NCI-H748 (cell line): ENCODE data around the gene GALNT2.

ENCODE experiments used
- DNase-seq: peaks from one replicate; lab custom pipeline; 2025; ENCODE audit not compliant: unreplicated experiment; lab: John Stamatoyannopoulos, UW

The GALNT2 gene

DNA sequence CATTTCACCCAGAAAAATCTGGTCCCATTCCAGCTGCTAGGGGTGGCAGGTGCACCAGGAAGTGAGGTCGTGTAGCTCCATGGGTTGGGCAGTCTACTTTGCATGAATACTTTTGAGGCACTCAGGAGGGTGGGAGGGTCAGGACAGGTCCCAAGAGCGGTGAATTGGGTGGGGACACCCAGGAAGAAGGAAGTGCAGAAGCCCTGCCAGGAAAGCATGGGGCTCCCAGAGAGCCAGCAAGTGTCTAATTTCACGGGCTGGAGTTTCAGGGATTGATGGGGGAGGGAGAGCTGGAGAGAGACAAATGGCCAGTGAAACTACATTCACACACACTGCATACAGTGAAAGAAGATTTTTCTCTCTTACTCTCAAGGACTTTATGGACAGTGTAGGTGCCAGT lies 137.8 kb downstream of the GALNT2 start:
- no peak for DNase-seq

DNA sequence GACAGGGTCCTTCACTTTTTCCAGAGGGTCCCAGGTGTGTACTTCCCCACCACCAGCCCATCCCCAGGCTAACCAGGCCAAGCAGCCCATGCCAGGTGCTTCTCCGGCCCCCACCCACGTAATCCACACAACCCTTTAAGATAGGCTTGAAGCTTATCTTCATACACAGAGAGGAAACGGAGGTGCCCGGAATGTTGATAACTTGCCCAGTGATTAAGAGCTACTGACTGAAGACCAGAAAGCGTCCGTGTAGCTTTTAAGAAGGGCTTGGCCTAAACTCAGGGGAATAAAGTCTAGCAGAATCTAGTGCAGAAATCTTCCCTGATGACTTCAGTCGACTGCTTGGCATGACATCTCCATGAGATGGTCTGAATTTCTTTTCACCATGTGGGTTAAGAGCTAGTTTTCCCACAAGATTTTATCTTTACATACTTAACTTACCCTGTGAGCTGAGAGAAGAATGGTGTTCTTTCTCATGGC lies 138.7 kb downstream of the GALNT2 start:
- no peak for DNase-seq

DNA sequence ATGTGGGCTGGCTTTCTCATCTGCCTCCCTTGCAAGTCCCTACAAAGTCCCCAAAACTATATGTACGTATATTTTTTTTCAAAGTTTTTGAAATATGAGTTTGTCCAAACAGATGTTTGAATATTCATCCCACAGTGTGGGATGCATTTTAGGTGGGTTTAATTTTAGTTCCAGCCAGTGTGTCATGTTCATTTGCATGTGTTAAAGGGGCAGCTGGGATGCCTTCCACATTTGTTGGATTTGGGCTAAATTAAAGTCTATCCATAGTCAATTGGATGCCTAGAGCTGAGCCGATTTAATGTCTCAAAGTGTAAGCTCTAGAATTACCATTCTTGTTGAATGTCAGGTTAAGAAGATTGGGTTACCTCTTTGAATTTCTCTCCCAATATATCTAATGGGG lies 139.2 kb downstream of the GALNT2 start:
- no peak for DNase-seq

DNA sequence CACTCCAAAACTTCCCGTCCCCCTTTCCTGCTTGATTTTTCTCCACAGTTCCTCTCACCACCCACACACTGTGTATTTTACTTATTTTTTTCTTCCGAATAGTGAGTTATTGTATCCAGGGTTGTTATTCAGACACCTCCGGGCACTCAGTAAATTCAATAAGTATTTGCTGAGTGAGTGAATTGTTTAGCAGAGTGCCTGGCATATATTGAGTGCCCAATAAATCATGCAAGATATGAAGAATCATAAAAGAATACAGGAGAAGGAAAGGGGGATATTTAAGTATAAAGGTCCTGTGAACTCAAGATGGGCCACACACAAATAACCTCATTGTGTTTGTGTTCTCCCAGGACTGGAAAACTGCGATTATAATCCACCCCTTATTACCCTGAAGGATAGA lies 139.9 kb downstream of the GALNT2 start:
- DNase-seq, result no peak

DNA sequence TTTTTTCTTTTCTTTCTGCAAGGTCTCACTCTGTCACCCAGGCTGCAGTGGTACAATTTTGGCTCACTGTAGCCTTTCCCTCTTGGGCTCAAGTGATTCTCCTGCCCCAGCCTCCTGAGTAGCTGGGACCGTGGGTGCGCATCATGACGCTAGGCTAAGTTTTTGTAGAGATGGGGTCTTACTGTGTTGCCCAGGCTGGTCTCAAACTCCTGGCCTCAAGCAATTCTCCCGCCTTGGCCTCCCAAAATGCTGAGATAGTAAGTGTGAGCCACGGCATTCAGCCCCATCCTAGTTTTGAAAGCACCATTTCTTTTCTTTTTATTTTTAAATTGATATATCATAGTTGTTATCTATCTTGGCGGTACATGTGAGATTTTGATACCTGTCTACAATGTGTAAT lies 140.6 kb downstream of the GALNT2 start:
- no peak for DNase-seq

DNA sequence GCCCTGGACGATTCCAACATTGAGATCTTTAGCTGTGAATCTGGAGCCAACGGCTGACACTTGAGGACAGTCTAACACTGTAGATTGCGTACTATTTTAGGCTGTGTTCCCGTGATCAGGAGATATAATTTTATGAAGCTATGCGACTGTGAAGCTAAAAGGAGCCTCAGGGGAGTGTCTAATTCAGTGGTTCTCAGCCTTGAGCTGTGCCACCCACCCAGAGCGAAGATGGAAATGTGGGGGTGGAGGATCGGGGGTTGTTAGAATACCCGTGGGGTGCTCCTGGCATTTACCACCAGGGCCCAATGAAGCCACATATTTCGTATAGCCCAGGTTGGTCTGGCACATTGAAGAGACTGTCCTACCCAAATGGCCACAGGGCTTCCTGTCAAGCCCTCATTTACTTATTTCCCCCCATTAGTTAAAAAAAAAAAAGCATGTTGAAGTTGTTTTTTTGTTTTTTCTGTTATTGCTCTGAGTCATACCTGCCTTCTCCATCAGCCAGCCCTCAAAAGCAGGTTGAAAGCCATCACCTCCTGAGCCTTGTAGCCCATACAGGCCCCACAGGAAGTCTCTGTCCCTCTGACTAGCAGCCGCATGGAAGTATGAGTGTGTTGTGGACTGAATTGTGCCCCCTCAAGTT lies 141.7 kb downstream of the GALNT2 start:
- no peak for DNase-seq

DNA sequence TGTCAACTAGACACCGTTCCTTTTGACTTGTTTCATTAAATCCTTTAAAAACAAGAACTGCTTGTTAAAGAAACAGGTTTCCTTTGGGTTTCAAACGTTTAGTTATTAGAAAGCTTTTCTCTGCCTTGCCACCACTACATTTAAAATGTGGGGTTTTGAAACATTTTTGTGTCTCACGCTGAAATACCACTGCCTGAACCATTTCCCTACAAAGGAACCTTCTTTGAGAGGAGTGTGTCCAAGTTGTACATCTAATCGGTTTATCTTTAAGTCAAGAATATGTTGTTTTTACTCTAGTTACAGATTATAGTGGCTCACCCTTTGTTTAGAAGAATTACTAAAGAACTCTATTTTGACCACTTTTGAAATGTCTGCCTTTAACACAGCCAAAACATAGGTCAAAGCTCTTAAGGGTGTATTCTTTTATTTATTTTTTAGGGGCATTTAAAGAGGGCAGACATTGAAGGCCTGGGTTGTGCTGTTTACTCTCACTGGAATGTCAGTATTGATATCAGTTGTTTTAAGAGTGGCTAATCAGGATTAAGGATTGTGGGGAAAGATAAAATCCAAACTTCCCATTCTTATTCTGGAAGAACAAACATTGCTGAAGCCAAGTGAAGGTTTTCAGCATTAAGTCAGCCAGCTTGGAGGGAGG lies 143.4 kb downstream of the GALNT2 start:
- no peak for DNase-seq

DNA sequence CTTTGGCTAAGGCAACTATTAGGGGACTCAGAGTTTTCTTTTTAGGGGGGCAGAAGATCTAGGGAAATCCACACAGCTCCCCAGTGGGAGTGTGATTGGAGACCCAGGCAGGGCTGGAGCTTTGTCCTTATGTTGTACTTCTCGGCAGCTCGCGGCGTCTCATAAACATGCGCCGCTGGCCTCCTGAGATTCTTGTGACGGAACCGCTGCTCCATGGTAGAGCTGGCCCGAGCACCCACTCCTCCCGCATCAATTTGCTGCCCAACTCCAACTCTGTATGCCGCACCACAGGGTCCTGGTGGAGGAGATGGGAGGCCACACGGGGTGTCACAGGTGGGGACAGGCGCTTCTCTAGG lies 143.9 kb downstream of the GALNT2 start:
- no peak for DNase-seq

DNA sequence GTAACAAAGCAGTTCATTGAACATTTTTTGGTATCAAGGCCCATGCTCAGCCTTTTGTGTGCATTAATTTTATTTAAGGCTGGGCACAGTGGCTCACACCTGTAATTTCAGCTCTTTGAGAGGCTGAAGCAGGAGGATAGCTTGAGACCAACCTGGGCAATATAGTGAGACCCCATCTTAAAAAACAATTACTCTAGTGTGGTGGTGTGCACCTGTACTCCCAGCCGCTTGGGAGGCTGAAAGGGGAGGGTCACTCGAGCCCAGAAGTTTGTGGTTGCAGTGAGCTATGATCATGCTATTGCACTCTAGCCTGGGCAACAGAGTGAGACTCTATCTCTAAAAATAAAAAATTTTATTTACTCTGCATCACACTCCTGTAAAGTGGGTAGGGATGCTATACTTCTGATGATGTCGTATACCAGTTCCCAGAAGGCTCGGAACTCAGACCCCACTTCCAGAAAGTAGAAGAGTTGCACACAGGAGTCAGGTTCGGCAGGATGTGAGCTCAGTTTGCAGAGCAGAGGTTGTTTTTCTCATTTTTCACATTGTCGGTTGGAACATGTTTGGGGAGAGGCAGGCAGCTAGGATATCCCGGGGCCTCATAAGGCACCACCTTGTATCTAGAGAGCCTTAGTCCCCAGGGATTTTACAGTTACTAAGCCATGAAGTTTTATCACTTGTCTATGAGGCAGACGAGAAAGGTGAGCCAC lies 144.6 kb downstream of the GALNT2 start:
- no peak for DNase-seq

DNA sequence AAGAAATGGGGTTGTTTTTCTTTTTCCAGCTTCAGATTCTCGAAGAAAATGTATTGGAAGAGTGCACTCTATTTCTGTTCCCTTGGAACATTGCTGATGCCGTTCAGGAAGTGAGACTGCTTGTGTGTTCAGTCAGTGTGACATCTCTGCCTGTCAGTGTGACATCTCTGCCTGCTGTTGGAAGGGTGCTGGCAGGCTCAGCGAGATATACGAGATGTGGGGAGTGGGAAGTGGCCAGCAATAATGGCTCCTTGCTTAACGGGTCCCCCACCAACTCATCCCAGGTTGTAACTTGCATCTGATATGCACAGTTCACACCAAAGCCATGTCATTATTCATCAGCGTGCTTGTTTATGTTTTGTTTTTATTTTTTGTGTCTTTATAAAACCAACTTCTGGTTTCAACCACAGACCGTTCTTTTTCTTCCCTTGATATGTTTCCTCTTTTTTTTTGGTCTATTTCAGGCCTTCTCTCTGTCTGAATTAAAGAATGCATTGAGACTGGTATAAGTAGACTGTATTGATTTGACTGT lies 145.4 kb downstream of the GALNT2 start:
- no peak for DNase-seq

DNA sequence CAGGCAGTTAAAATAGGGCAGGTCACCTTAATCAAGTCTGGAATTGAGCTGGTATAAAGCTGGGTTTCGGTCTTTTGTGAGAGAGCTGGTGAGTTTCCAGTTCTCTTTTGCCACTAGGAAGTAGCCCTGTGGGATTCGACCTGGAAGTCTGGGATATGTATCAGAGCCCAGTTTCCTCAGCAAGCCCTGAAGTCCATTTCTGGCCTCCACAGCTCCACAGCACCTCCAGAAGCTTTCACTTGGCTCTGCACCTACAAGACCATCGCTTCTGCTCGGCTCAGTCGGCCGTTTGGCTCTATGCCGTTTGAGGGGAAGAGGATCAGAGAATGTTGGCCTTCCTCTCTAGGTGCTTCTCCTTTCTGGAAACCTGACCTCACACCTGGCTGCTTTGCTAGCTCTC lies 148.0 kb downstream of the GALNT2 start:
- peak; percentile 11 for DNase-seq

DNA sequence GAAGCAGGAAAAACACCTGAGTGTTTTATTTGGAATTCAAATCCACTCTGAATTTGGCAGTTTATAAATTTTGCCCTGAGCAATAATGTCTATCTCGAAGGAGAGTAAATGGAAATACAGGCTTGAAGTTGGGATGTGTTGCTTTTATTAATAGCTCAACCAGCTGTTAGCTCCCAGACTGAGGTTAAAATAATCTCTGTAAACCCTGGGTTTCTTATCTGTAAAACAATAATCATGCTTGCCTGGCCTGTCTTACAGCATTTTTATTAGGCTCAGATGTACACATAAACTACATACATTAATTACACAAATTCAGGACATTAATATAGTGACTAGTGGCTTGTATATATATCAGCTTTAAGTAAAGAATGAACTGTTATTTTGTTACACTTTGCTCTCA lies 148.5 kb downstream of the GALNT2 start:
- no peak for DNase-seq

DNA sequence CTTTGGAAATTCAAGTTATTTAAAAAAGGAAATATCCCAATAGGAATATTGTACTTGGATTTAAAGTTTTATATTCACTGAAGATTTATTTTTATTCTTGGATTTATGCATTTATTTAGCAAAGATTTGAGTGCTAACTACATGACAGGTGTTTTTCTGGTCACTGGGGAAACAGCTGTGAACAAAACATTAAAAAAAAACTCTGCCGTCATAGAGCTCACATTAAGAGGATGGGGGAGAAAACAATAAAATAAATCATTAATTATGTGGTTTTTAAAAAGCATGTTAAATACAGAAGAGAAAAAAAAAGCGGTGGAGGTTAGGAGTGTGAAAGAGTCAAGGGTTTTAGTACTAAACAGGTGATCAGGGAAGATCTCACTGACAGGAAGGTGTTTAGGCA lies 149.9 kb downstream of the GALNT2 start:
- no peak for DNase-seq

DNA sequence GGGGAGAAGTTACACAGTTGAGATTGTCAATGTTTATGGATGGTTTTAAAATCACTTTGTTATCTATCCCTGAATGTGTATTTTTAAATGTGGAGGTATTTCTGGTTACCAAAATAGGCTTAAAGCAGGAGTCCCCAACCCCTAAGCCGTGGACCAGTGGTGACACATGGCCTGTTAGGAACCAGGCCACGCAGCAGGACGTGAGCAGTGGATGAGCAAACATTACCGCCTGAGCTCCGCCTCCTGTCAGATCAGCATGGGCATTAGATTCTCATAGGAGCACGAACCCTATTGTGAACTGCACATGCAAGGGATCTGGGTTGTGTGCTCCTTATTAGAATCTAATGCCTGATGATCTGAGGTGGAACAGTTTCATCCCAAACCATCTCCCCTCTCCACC lies 151.6 kb downstream of the GALNT2 start:
- no peak for DNase-seq

DNA sequence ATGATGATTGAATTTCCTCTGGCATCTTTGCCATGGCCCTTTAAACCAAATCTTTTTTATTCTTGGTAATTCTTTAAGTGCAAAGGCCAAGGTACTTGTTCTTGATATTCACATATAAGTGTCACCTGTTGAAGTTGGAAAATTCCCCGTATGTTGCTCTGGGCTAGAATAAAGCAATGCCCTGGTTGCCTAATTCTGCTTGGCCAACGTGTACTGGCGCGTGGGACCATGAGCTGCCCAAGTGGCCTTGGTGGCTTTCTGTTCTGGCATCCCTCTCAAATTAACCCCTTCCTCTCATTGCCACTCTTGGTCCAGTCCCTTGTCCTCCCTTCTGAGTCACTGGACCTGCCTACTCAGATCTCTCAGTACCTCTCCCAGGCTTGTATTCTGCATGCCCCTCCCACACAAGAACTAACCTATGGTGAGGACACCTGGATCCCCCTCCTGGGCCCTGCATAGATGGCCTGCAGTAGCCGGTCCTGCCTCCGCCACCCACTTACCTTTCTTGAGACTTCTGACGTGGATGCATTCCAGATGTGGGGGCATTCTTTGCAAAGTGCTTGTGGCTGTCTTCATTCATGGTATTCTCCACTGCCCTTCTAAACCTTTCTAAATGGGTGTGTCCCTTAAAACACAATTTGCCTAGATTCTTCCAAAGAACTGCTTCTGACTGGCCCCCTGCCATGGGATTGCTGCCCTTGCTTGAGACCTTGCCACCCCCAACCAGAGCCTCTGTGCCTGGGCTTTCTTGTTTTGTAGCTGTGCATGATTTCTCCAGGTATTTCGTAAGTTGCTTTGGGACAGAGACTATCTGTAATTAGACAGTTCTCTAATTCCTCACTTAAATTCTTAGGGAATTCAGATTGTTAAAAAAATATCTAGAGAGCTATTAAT lies 152.4 kb downstream of the GALNT2 start:
- DNase-seq, result no peak

DNA sequence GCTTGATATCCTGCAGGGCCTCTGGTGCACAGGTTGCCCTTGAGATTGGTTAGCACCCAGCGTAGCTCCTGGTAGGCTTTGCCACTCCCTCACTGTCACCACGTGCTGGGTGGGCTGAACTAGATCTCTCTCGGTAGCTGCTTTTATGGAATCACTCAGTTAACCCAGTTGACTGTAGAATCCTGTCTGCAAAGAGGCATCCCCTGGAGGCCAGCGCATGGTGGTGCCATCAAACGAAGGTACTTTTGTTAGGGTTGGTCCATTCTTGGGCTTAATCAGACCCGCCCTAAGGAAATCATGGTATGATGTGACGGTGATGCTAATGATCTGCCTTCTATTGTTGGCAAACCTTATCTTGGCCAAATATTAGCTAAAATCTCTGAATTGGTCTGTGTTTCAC lies 153.4 kb downstream of the GALNT2 start:
- no peak for DNase-seq

DNA sequence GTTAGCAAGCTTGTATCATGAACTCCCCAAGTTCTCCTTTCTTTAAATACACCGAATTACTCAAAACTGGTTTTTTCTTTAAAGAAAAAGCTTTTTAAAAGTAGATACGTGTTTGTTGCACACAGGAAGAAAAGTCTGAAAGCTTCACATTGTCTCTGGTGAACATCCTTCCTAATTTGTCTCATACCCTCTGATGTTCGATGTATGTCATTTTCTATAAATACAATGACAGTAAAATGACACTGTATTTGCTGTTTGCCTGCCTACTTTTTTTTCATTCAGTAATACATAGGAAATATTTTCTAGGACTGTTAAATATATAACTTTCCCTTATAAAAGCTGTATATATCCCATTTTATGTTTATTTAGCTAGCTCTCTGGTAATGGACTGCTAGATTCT lies 153.9 kb downstream of the GALNT2 start:
- no peak for DNase-seq

DNA sequence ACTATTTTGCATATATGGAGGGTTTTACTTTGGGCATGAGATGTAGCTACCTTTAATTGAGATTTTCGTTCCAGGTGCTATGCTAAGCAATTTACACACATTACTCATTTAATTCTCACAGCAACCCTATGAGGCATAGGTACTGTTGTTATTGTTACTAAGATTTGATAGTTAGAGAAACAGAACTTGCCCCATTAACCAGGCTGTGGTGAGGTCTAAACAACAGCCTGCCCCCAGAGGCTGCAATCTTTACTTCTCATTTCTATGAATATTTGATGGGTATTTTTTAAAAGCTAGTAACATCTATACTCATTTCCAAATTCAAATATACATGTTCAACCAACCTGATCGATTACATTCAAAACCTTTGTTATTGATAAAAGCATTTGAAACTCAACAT lies 155.6 kb downstream of the GALNT2 start:
- DNase-seq, result no peak

DNA sequence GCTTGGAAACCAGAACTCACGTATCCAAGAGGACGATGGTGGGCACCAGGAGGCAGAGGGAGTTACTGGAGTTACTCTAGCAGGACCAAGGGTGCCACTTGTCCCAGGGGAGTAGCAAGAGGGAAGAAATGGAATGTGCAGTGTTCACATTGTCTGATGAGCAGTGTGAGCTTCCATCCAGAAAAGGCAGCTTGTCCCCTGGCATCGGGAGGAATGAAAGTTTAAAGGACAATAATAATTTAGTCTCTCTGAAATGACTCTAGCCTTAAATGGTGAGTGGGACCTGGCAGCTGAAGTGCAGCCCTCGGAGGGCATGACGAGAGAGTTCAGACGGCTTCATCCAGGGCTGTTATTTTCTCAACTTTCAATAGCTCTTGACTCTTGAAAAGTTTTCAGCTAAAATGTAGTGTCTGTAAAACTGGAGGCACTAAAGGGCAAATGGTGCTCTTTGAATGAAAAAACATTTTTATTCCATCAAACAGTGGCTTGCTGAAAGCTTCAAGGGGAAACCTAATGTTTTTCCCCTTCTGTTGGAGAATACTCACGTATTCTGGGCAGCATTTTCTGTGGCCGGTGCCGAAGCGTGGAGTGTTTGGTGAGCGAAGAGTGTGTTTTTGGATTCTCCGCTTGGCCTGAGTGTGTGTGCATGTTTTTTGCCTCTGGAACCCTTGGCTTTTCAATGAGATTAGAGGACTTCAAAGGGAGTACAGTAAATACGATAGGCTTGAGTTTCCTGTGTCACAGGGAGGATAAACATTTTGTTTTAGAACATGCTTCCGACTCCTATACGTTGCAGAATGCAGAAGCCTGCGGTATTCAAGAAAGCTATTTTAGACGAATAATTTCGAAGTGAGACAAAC lies 157.3 kb downstream of the GALNT2 start:
- no peak for DNase-seq
